RWPE1 (cell line): Measurements from ENCODE around the gene HOXC11.

Experiments
- CTCF ChIA-PET: fragments of 350-600 bp; sonication (Branson Sonifier 250); formaldehyde crosslinking; extraction: SDS; loops from one replicate; lab custom pipeline; 2021; lab: Yijun Ruan, JAX
- POLR2A ChIA-PET: fragments of 400-600 bp; formaldehyde crosslinking; extraction: SDS; loops from one replicate; lab custom pipeline; 2020; ENCODE audit warnings: antibody characterized with exemption; ENCODE audit not compliant: low non-redundant PET; lab: Yijun Ruan, JAX
- DNase-seq: peaks from one replicate; pipeline ENCODE4 v3.0.0; 2012; ENCODE audit warnings: low spot score
- H3K27ac ChIP-seq: fragments of 450-650 bp; 2 replicates; pipeline ENCODE4 v1.5.1; 2017
- TF ChIP-seq, protein P1 (sequence below): fragments of 450-650 bp; conservative IDR thresholded peaks from 2 replicates; pipeline ENCODE4 v1.5.1; 2017; ENCODE audit warnings: low read depth, mild to moderate bottlenecking

HOXC11 gene

DNA sequence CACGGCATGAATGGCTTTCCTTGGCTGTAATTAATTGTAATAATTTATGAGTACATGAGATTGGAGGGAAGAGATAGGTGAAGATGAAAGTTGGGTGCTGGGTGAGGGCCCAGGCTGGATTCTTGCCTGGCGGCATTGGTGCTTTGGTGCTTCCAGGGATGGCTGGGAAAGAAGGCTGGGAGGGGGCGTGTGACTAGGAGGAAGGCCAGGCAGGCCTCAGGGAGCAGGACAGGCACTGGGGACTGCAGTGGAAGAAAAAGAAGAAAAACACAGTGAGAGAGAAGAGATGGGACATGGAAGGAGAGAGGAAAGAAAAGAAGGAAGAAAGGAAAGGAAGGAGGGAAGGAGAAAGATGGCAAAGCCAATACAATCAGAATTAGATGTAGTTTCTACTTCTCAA, 30.7 kb downstream of the HOXC11 start:
- ChIA-PET POLR2A (no interaction called here), CTCF (interaction anchor here (0.6 to 1.7 kb wide), 5 partner anchors 19 to 1860 kb away, joined by 3 to 8 read pairs (median 5); partner anchors contain the start of gene HOXC10)
- TF ChIP-seq, protein P1, sequence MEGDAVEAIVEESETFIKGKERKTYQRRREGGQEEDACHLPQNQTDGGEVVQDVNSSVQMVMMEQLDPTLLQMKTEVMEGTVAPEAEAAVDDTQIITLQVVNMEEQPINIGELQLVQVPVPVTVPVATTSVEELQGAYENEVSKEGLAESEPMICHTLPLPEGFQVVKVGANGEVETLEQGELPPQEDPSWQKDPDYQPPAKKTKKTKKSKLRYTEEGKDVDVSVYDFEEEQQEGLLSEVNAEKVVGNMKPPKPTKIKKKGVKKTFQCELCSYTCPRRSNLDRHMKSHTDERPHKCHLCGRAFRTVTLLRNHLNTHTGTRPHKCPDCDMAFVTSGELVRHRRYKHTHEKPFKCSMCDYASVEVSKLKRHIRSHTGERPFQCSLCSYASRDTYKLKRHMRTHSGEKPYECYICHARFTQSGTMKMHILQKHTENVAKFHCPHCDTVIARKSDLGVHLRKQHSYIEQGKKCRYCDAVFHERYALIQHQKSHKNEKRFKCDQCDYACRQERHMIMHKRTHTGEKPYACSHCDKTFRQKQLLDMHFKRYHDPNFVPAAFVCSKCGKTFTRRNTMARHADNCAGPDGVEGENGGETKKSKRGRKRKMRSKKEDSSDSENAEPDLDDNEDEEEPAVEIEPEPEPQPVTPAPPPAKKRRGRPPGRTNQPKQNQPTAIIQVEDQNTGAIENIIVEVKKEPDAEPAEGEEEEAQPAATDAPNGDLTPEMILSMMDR, result no peak
- DNase-seq, result no peak
- no peak overlapping the region for H3K27ac ChIP-seq

DNA sequence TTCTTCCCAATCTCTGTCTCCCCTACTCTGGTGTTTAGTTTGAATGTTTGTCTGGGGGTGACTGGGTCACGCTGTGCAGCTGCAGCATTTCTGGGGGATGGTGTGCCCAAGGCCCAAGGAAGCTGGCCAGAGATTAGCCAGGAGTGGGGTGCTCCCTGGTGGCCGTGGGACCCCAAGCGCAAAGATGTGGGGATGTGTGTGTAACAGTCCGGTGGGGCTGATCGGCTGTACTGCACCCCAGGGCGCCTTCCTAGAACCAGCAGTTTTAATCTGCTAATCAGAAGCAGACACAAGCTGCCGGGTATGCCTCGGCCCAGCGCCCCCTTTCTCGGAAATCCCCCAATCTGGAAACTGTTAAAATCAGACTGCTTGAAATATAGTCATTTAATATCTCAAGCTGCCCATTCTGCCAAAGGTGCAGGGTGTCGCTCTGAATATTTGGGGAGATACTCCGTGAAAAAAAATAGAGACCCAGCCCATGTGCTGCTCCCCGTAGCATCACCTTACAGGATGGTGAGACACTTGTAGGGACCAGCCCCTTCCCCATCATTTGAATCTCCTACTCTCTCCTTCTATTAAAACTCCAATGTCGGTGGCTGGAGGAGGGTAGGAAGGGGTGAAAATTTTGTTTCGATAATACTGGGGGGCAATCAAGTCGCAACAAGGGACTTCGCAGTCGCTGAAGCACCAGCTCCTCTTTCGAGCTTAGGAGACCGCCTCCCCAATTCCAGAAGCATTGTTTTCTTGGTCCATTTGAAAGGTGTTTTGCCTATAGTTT, 31.3 kb downstream of the HOXC11 start:
- DNase-seq, result no peak
- TF ChIP-seq, protein P1, result no peak
- POLR2A ChIA-PET, result no interaction called here
- CTCF ChIA-PET, result interaction anchor here (0.6 to 1.7 kb wide), 6 partner anchors 20 to 1860 kb away, joined by 3 to 8 read pairs (median 4); partner anchors contain the start of gene HOXC10
- H3K27ac ChIP-seq, result no peak overlapping the region

DNA sequence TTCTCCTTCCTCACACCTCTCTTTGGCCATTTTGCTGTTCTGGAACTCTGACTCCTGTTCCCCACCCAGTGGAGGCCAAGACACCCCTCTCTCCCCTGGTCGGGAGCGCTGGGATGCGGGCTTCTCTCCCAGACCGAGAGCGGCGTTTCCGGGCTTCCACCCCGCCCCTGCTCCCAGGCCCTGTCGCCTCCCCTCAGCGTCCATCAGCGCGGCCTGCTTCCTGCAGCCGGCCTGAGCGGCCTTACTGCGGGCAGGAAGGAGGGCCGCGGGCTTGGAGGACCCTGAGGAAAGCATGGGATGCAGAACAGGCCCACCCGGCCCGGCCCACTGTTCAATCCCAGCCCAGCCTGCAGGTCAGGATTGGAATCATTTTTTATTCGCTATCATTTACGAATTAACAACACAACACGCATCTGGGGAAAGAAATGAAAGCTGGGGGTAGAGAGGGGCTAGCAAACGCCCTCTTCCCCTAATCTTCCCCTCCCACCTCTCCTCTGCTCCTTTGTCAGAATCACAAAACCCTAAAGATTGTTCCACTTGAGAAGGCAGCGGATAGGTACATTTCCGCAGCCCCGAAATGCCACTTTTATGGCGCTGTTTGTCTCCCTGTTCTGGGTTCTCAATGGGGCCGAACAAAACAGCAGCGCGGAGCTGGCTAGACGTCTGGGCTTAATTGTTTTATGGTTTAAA, 32.1 kb downstream of the HOXC11 start:
- POLR2A ChIA-PET, result no interaction called here
- TF ChIP-seq, protein P1, result no peak
- CTCF ChIA-PET, result interaction anchor here (0.7 to 1.4 kb wide), 6 partner anchors 20 to 202 kb away, joined by 3 to 7 read pairs (median 4); partner anchors contain the start of gene HOXC10
- DNase-seq, result no peak
- H3K27ac ChIP-seq, result no peak overlapping the region

DNA sequence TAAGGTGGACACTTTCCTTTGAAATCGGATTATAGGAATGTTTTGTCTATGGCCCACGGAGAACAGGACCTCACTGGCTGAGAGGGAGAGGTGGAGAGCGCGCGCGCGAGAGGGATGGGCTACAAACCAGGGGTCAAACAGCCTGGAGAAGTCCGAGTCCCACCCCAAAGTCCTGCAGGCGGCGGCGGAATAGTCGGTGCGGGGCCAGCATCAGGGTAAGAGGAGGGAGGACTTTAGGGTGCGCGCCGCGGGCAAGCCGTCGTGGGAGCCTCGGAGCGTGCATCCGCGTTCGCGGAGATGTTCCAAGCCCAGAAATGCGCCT, 32.6 kb downstream of the HOXC11 start:
- no peak for DNase-seq
- POLR2A ChIA-PET, result no interaction called here
- no peak overlapping the region for H3K27ac ChIP-seq
- CTCF ChIA-PET, result interaction anchor here (0.5 to 4.4 kb wide), 20 partner anchors 11 to 211 kb away, joined by 3 to 47 read pairs (median 4); partner anchors contain the start of genes HOXC10 and HOXC5
- TF ChIP-seq, protein P1, result no peak

DNA sequence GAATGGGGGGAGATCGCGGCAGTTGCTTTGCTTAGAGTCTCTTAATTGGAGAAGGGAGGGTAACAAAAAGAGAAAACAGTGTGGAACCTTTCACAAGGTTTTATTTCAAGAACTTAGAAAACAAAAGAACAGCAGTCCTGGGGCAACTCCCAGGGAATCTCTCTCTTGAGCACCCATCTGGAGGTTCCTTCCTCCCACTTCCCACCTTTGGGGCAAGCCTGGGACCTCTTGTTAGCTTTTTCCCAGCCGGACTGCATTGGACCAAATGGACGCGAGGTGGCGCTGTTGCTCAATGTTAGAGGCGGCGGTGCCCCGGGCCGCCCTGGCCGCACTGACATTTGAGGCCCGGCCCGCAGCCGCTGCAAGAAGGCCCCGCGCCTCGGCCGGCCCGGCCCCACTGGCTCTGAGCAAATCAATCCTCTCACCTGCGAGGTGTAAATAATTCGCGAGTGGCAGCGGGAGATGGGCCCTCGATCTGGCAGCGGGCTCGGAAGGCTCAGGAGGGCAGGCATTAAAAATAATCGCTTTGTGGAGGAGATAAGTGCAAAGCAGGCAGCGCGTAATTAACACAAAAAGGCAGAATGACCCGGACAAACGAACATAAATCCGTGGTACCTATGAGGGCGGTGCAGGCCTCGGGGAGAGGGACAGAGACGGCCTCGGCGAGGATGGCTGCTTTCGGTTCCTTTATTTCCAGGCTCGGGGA, 33.1 kb downstream of the HOXC11 start:
- DNase-seq, result peak; percentile 81
- CTCF ChIA-PET, result interaction anchor here (0.5 to 4.4 kb wide), 22 partner anchors 11 to 210 kb away, joined by 3 to 47 read pairs (median 4); partner anchors contain the start of genes HOXC10 and HOXC5
- no peak overlapping the region for H3K27ac ChIP-seq
- POLR2A ChIA-PET, result interaction anchor here (1.2 kb wide), 1 partner anchor 186 kb away, joined by 9 read pairs; no protein-coding TSS in a partner anchor
- TF ChIP-seq, protein P1, result peak; percentile 85
